ENCODE data around the gene ITIH3. TPM values are rescaled to one million over a fixed set of nuclear protein-coding genes. Genes with fewer than 3 reads are reported as not detected.

The ITIH3 gene
- total and polyA plus RNA-seq, 4 donors: 507 to 1,326 (median 909) TPM

DNA sequence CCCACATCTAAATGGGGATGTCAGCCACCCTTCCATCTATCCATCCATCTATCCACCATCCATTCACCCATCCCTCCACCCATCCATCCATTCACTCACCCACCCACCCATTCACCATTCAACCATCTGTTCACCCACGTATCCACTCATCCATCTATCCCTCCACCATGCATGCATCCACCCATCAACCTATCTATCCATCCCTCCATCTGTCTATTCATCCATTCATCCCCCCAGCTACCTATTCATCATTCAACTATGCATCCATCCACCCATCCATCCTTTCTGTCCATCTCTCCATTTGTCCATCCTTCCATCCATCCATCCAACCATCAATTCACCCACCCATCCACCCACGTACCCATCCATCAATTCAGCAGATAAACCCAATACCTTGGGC is 14.6 kb downstream of the ITIH3 start:
- no peak for TF ChIP-seq GABPA (IDR thresholded peaks at IDR 0.05 in 1 of 2, conservative IDR thresholded peaks at IDR 0.05 in 1 of 2)
- TF ChIP-seq HNF4A (conservative IDR thresholded peaks at IDR 0.05): no peak
- no peak for TF ChIP-seq YY1 (IDR thresholded peaks at IDR 0.05)
- no peak for TF ChIP-seq TAF1 (conservative IDR thresholded peaks at IDR 0.05)
- TF ChIP-seq, protein P1, sequence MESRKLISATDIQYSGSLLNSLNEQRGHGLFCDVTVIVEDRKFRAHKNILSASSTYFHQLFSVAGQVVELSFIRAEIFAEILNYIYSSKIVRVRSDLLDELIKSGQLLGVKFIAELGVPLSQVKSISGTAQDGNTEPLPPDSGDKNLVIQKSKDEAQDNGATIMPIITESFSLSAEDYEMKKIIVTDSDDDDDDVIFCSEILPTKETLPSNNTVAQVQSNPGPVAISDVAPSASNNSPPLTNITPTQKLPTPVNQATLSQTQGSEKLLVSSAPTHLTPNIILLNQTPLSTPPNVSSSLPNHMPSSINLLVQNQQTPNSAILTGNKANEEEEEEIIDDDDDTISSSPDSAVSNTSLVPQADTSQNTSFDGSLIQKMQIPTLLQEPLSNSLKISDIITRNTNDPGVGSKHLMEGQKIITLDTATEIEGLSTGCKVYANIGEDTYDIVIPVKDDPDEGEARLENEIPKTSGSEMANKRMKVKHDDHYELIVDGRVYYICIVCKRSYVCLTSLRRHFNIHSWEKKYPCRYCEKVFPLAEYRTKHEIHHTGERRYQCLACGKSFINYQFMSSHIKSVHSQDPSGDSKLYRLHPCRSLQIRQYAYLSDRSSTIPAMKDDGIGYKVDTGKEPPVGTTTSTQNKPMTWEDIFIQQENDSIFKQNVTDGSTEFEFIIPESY (IDR thresholded peaks at IDR 0.05): no peak
- TF ChIP-seq HNF4G (IDR thresholded peaks at IDR 0.05): no peak
- no peak for TF ChIP-seq NR2F2 (IDR thresholded peaks at IDR 0.05)
- TF ChIP-seq EGR1 (IDR thresholded peaks at IDR 0.05; ENCODE audit: low read depth in 2 of 2): no peak
- 80% methylated on average over 2 of the region's 2 CpGs for WGBS
- DNase-seq (ENCODE audit: low spot score): no peak
- Histone ChIP-seq H3K4me1 (ENCODE audit: control insufficient read depth in 4 of 4, insufficient read depth in 4 of 4, low read length in 3 of 4) (peaks cover 0 to 34% (median 21%) of the 10 kb centered on the region in 4 donors), H3K27me3 (ENCODE audit: control insufficient read depth in 4 of 4, insufficient read depth in 4 of 4, low read length in 3 of 4) (no peaks in the 10 kb centered on the region), H3K36me3 (ENCODE audit: control insufficient read depth in 4 of 4, insufficient read depth in 3 of 4, low read depth in 1 of 4, low read length in 3 of 4) (peaks cover 20 to 60% (median 47%) of the 10 kb centered on the region in 4 donors), H3K9me3 (ENCODE audit: control insufficient read depth in 4 of 4, low read length in 3 of 4) (no peaks in the 10 kb centered on the region), H3K9ac (ENCODE audit: low read depth in 1 of 2, low read length in 2 of 2) (no peak overlapping the region), H3K27ac (ENCODE audit: low read depth in 1 of 2, low read length in 2 of 2) (peak overlapping the region in 1 of 2 donors; percentile 59), H3K4me3 (ENCODE audit: low read depth in 1 of 3, low read length in 3 of 3) (no peak overlapping the region)

DNA sequence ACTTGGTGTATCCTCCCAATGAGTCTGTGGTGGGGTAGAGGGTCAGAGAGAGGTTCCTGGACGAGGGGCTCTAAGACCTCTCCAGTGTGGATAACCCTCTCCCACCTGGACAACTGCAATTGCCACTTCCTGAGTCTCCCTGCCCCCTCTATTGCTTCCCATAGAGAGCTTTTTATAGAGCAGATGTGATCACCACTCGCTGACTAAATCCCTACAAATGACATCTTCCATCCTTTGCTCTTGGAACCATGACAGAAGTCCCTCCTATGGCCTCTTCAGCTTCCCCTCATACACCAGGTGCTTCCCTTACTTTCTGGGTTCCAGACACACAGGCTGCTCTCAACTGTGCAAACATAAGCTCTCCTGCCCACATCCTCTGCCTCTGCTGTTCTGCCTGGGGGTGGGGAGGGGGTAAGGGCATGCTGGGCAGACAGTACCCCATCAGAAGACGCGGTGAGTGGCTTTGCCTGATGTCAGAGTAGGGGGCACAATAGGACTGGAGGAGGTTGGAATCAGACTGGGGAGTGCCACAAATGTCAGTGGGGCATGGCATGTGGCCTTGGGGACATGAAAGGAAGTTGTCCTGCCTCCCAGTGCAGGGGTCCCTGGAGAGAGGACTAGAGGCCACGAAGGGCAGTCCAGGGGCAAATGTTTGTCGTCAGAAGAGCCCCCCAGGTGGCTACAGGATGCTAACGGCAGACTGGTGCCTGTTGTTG is 15.2 kb downstream of the ITIH3 start:
- TF ChIP-seq RXRA (IDR thresholded peaks at IDR 0.05) (no peak), RAD21 (IDR thresholded peaks at IDR 0.05) (peak in 1 of 2 donors; percentile 11), HNF4G (IDR thresholded peaks at IDR 0.05) (no peak), TAF1 (conservative IDR thresholded peaks at IDR 0.05) (no peak), YY1 (IDR thresholded peaks at IDR 0.05) (no peak), FOXA2 (IDR thresholded peaks at IDR 0.05) (no peak), SP1 (IDR thresholded peaks at IDR 0.05) (no peak), NR2F2 (IDR thresholded peaks at IDR 0.05) (peak; percentile 7), JUND (IDR thresholded peaks at IDR 0.05) (no peak)
- TF ChIP-seq, protein P2, sequence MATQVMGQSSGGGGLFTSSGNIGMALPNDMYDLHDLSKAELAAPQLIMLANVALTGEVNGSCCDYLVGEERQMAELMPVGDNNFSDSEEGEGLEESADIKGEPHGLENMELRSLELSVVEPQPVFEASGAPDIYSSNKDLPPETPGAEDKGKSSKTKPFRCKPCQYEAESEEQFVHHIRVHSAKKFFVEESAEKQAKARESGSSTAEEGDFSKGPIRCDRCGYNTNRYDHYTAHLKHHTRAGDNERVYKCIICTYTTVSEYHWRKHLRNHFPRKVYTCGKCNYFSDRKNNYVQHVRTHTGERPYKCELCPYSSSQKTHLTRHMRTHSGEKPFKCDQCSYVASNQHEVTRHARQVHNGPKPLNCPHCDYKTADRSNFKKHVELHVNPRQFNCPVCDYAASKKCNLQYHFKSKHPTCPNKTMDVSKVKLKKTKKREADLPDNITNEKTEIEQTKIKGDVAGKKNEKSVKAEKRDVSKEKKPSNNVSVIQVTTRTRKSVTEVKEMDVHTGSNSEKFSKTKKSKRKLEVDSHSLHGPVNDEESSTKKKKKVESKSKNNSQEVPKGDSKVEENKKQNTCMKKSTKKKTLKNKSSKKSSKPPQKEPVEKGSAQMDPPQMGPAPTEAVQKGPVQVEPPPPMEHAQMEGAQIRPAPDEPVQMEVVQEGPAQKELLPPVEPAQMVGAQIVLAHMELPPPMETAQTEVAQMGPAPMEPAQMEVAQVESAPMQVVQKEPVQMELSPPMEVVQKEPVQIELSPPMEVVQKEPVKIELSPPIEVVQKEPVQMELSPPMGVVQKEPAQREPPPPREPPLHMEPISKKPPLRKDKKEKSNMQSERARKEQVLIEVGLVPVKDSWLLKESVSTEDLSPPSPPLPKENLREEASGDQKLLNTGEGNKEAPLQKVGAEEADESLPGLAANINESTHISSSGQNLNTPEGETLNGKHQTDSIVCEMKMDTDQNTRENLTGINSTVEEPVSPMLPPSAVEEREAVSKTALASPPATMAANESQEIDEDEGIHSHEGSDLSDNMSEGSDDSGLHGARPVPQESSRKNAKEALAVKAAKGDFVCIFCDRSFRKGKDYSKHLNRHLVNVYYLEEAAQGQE (IDR thresholded peaks at IDR 0.05): no peak
- TF ChIP-seq, protein P1 (IDR thresholded peaks at IDR 0.05): no peak
- TF ChIP-seq, protein P3, sequence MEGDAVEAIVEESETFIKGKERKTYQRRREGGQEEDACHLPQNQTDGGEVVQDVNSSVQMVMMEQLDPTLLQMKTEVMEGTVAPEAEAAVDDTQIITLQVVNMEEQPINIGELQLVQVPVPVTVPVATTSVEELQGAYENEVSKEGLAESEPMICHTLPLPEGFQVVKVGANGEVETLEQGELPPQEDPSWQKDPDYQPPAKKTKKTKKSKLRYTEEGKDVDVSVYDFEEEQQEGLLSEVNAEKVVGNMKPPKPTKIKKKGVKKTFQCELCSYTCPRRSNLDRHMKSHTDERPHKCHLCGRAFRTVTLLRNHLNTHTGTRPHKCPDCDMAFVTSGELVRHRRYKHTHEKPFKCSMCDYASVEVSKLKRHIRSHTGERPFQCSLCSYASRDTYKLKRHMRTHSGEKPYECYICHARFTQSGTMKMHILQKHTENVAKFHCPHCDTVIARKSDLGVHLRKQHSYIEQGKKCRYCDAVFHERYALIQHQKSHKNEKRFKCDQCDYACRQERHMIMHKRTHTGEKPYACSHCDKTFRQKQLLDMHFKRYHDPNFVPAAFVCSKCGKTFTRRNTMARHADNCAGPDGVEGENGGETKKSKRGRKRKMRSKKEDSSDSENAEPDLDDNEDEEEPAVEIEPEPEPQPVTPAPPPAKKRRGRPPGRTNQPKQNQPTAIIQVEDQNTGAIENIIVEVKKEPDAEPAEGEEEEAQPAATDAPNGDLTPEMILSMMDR (IDR thresholded peaks at IDR 0.05; ENCODE audit: low read depth, low read length, missing input control): no peak
- TF ChIP-seq, protein P4, sequence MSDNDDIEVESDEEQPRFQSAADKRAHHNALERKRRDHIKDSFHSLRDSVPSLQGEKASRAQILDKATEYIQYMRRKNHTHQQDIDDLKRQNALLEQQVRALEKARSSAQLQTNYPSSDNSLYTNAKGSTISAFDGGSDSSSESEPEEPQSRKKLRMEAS (IDR thresholded peaks at IDR 0.05): no peak
- Histone ChIP-seq H3K27me3 (ENCODE audit: control insufficient read depth in 4 of 4, insufficient read depth in 4 of 4, low read length in 3 of 4) (no peaks in the 10 kb centered on the region), H3K4me1 (ENCODE audit: control insufficient read depth in 4 of 4, insufficient read depth in 4 of 4, low read length in 3 of 4) (peaks cover 0 to 38% (median 26%) of the 10 kb centered on the region in 4 donors), H3K4me3 (ENCODE audit: low read depth in 1 of 3, low read length in 3 of 3) (no peak overlapping the region), H3K9ac (ENCODE audit: low read depth in 1 of 2, low read length in 2 of 2) (no peak overlapping the region), H3K36me3 (ENCODE audit: control insufficient read depth in 4 of 4, insufficient read depth in 3 of 4, low read depth in 1 of 4, low read length in 3 of 4) (peaks cover 21 to 56% (median 43%) of the 10 kb centered on the region in 4 donors), H3K27ac (ENCODE audit: low read depth in 1 of 2, low read length in 2 of 2) (peak overlapping the region; percentile 28 to 59), H3K9me3 (ENCODE audit: control insufficient read depth in 4 of 4, low read length in 3 of 4) (no peaks in the 10 kb centered on the region)
- DNase-seq (ENCODE audit: low spot score): no peak
- 75% methylated on average over 7 of the region's 7 CpGs for WGBS
